LHCN-M2 (cell line): ENCODE data around the gene ABCC12. TPM values are rescaled to one million over a fixed set of nuclear protein-coding genes. Genes with fewer than 3 reads are reported as not detected.

Source experiments
- total RNA-seq: library from RNA; depleted of rRNA; stranded (reverse); fragments of >200 nt; gene quantifications from 2 replicates; pipeline ENCODE4 v1.2.3, GENCODE V29; 2014; rRNA removed

The ABCC12 gene
- total RNA-seq, 1 experiment from 2014 or later = not detected

Other genes starting within 250 kb of the ABCC12 start
- gene LONP2, start 88.3 kb upstream of the ABCC12 start, total RNA-seq = 39.9 and 45.3 TPM in 2 replicates
- gene ABCC11, start 91.5 kb upstream of the ABCC12 start, total RNA-seq = 0.06 and 0.13 TPM in 2 replicates
- 14.6 and 17.3 TPM in 2 replicates for gene SIAH1, start 229.4 kb upstream of the ABCC12 start, total RNA-seq